CD4-positive, alpha-beta T cell (primary cell): ENCODE data around the gene PLA2G1B. TPM values are rescaled to one million over a fixed set of nuclear protein-coding genes. Genes with fewer than 3 reads are reported as not detected.

ENCODE experiments used
- ATAC-seq: fragments of 200-7000 bp; cut with Tn5 transposase; one replicate; pipeline ENCODE4 v1.10.0; 2022; ENCODE audit warnings: mild to moderate bottlenecking; ENCODE audit not compliant: poor library complexity
- CTCF ChIA-PET: fragments of 350-600 bp; sonication (Branson Sonifier 250); formaldehyde crosslinking; loops from one replicate; lab custom pipeline; 2021; ENCODE audit warnings: antibody characterized with exemption, inconsistent platforms; lab: Charles Lee
- POLR2A ChIA-PET: fragments of 350-600 bp; sonication (Branson Sonifier 250); formaldehyde crosslinking; loops from one replicate; lab custom pipeline; 2021; ENCODE audit warnings: antibody characterized with exemption, inconsistent platforms; lab: Charles Lee
- DNase-seq, 14 experiments: peaks; one replicate each; pipeline ENCODE4 v3.0.0-alpha.2; 2013 to 2020; ENCODE audit warnings: mixed read lengths in 2 of 14
- H3K27ac ChIP-seq, 2 donors: one replicate each; pipeline versions ENCODE4 v1.5.1 to v1.7.0; 2013; ENCODE audit warnings: low read length in 2 of 2, low read depth in 1 of 2, mild to moderate bottlenecking in 1 of 2
- H3K27me3 ChIP-seq, 2 experiments: 1 replicate in 1 of 2; 2 replicates in 1 of 2; pipeline versions ENCODE4 v1.6.1 to v1.7.0; 2013; ENCODE audit warnings: low read length in 2 of 2, control low read depth in 1 of 2, mild to moderate bottlenecking in 1 of 2, moderate library complexity in 1 of 2; ENCODE audit not compliant: insufficient read depth in 2 of 2, control insufficient read depth in 1 of 2
- H3K36me3 ChIP-seq: one replicate; pipeline ENCODE4 v1.6.1; 2013; ENCODE audit warnings: low read length, control low read depth; ENCODE audit not compliant: insufficient read depth
- H3K4me1 ChIP-seq: one replicate; pipeline ENCODE4 v1.6.1; 2013; ENCODE audit warnings: low read length, control low read depth; ENCODE audit not compliant: insufficient read depth
- H3K4me3 ChIP-seq: one replicate; pipeline ENCODE4 v1.5.1; 2013; ENCODE audit warnings: mild to moderate bottlenecking, low read length, moderate library complexity
- H3K9me3 ChIP-seq, 2 experiments: 1 replicate in 1 of 2; 2 replicates in 1 of 2; pipeline versions ENCODE4 v1.6.1 to v1.7.0; 2013; ENCODE audit warnings: low read length in 2 of 2, mild to moderate bottlenecking in 2 of 2, control low read depth in 1 of 2, moderate library complexity in 1 of 2; ENCODE audit not compliant: control insufficient read depth in 1 of 2, insufficient read depth in 1 of 2
- H3K27ac Mint-ChIP-seq: one replicate; pipeline ENCODE4 v1.8.0; 2020; ENCODE audit warnings: mixed read lengths
- H3K27me3 Mint-ChIP-seq: one replicate; pipeline ENCODE4 v1.8.0; 2021; ENCODE audit warnings: mixed read lengths
- H3K36me3 Mint-ChIP-seq: one replicate; pipeline ENCODE4 v1.8.0; 2021; ENCODE audit warnings: low read depth, mixed read lengths
- H3K4me1 Mint-ChIP-seq: one replicate; pipeline ENCODE4 v1.8.0; 2021; ENCODE audit warnings: low read depth, mixed read lengths
- H3K4me3 Mint-ChIP-seq: one replicate; pipeline ENCODE4 v1.8.0; 2020; ENCODE audit warnings: mild to moderate bottlenecking, mixed read lengths
- H3K9me3 Mint-ChIP-seq: one replicate; pipeline ENCODE4 v1.8.0; 2020; ENCODE audit warnings: mixed read lengths
- CTCF ChIP-seq: fragments of 200-600 bp; IDR thresholded peaks from one replicate; pipeline ENCODE4 v1.8.0; 2022; ENCODE audit warnings: antibody characterized with exemption, mild to moderate bottlenecking
- intact Hi-C, 2 experiments: fragments of 100-400 bp; cut with DNase I in 1 of 2; cut with micrococcal nuclease in 1 of 2; formaldehyde crosslinking; loops; one replicate each; pipeline versions ENCODE4 v1.15.1 to v1.9.0; 2023 to 2025; cut with DNase I, micrococcal nuclease
- total RNA-seq, 174 experiments: library from RNA in 2 of 174; stranded (reverse) in 2 of 174; gene quantifications; one replicate each; pipeline ENCODE4 v1.2.3 and lab custom pipeline; 2021 to 2026

PLA2G1B gene
- total RNA-seq, 2 experiments from 2014 or later, result not detected

GRCh38 chr12:120376009-120376408, 48.4 kb upstream of the PLA2G1B start:
- no peaks in the 10 kb centered on the region for H3K9me3 ChIP-seq
- ATAC-seq (no peak), DNase-seq (no peak)
- Mint-ChIP-seq H3K36me3 (no peaks in the 10 kb centered on the region), H3K4me1 (no peaks in the 10 kb centered on the region), H3K9me3 (no peaks in the 10 kb centered on the region), H3K27me3 (peaks cover 72% of the 10 kb centered on the region), H3K4me3 (no peak overlapping the region), H3K27ac (no peak overlapping the region)
- ChIA-PET CTCF (interaction anchor here (1.5 kb wide), 1 partner anchor 9 kb away, joined by 3 read pairs; no protein-coding TSS in a partner anchor), POLR2A (no interaction called here)
- peaks cover 24 to 43% of the 10 kb centered on the region in 2 experiments for H3K27me3 ChIP-seq
- no peak overlapping the region for H3K27ac ChIP-seq
- H3K36me3 ChIP-seq, result no peaks in the 10 kb centered on the region
- intact Hi-C loops, result no loop called here
- no peak overlapping the region for H3K4me3 ChIP-seq
- TF ChIP-seq CTCF, result no peak
- H3K4me1 ChIP-seq, result no peaks in the 10 kb centered on the region

DNA sequence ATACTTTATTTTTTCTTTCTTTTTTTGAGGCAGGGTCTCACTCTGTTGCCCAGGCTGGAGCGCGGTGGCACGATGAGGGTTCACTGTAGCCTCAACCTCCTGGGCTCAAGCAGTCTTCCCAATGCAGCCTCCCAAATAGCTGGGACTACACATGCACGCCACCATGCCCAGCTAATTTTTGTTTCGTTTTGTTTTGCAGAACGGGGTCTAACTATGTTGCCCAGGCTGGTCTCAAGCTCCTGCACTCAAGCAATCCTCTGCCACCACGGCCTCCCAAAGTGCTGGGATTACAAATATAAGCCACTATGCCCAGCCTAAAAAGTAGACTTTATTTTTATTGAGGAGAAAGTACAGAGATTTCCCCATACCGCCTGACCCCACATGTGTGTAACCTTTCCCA, 46.1 kb upstream of the PLA2G1B start:
- no peaks in the 10 kb centered on the region for H3K9me3 Mint-ChIP-seq
- no peak overlapping the region for H3K27ac Mint-ChIP-seq
- H3K4me1 Mint-ChIP-seq, result peaks cover 11% of the 10 kb centered on the region
- DNase-seq (no peak), ATAC-seq (no peak)
- intact Hi-C loops, result no loop called here
- no peaks in the 10 kb centered on the region for H3K36me3 Mint-ChIP-seq
- Histone ChIP-seq H3K9me3 (no peaks in the 10 kb centered on the region), H3K27ac (no peak overlapping the region), H3K27me3 (peaks cover 41 to 61% of the 10 kb centered on the region in 2 experiments), H3K4me1 (peaks cover 7% of the 10 kb centered on the region), H3K4me3 (no peak overlapping the region), H3K36me3 (no peaks in the 10 kb centered on the region)
- no peak for TF ChIP-seq CTCF
- ChIA-PET CTCF (interaction anchor here (0.6 kb wide), 1 partner anchor 64 kb away, joined by 3 read pairs; no protein-coding TSS in a partner anchor), POLR2A (no interaction called here)
- H3K27me3 Mint-ChIP-seq, result peaks cover 78% of the 10 kb centered on the region
- no peak overlapping the region for H3K4me3 Mint-ChIP-seq

DNA sequence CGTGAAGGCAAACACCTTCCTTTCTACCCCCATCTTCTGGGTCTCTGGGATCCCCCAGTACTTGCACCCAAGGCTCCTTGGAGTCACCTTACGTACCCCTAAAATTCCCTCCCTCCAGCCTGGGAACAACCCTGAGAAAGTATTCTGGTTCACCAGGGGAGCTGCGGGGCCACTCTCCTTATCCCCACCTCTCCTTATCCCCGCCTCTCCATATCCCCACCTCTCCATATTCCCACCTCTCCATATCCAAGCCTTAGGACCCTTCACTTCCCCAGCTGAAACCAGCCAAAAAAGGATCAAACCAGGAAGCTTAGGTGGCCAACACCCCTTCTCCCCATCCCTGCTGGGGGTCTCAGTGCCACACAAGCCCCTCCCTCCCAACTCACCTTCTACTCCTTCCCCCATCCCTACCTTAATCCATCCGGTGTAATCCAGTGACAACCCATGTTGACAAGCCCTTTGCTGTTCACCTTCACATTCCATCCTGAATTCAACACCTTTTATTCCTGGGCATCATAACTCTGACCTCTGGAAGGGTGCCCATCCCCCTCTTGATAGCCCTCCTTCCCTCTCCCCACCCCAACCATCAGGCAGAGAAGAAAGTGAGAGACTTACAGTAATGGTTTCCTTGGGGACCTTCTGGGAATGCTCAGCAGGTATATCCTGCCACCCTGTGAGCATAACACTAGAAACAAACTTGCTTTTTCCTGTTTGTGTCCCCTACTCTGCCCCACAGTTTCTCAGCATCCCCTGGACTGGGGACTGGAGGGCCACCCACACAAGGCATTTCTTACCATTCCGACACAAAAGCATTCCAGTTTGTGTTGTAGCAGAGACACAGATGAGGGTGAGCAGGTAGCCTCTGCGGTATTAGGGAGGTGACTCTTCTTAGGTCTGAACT, 43.0 kb upstream of the PLA2G1B start:
- H3K4me1 ChIP-seq, result peaks cover 18% of the 10 kb centered on the region
- TF ChIP-seq CTCF, result no peak
- H3K36me3 Mint-ChIP-seq, result no peaks in the 10 kb centered on the region
- H3K9me3 Mint-ChIP-seq, result no peaks in the 10 kb centered on the region
- peaks cover 16% of the 10 kb centered on the region for H3K4me1 Mint-ChIP-seq
- ChIA-PET POLR2A (no interaction called here), CTCF (no interaction called here)
- no peak for ATAC-seq
- peaks cover 76% of the 10 kb centered on the region for H3K27me3 Mint-ChIP-seq
- peaks cover 54 to 84% of the 10 kb centered on the region in 2 experiments for H3K27me3 ChIP-seq
- peak overlapping the region; percentile 71 for H3K4me3 Mint-ChIP-seq
- no peak overlapping the region for H3K27ac Mint-ChIP-seq
- H3K9me3 ChIP-seq, result peaks cover 0 to 4% of the 10 kb centered on the region in 2 experiments
- H3K4me3 ChIP-seq, result no peak overlapping the region
- intact Hi-C loops, result no loop called here
- H3K36me3 ChIP-seq, result no peaks in the 10 kb centered on the region
- no peak for DNase-seq
- no peak overlapping the region for H3K27ac ChIP-seq
